Measurements from ENCODE around the gene OTOGL. TPM values are rescaled to one million over a fixed set of nuclear protein-coding genes. Genes with fewer than 3 reads are reported as not detected.

Gene OTOGL
- total RNA-seq, 1 donor from 2014 or later = 0.51 TPM

DNA sequence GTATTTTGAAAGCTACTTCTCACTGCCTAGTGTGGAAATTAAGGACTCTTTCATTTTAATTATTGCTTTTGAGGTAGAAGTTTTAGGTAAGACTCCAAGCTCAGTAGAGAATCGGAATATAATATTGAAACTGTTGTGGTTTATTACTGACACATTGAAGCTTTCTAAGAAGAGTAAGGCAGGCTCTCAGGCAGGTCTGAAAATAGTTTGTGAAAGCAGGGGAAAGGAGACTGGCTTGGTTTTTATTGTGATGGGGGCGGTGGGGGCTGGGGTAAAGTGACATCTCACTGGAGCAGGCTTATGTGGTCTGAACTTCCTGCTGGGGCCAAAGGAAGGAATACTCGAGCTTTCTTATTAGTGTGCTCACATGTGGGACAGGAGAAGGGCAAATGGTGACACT, 79.5 kb downstream of the OTOGL start:
- intact Hi-C loops (cut with DNase I) = no loop called here

DNA sequence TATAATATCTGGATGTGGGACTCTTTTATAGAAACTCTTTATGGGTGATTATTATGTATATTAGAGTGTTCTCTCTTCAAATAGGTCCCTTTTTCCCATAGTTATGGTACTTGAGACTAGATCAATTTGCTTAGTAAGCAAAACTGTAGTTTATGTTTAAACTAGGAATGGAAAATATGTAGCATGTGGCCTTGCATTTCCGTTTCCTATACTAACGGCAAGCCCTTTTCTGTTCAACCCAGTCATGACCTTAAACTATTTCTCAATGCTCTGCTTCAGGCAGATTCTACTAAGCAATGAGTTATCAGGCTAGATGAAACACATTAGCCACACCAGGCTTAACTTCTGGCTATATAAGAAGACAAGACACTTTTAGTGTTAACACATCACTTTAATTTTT, 84.6 kb downstream of the OTOGL start:
- intact Hi-C loops (cut with DNase I) = loop anchor here (5.0 to 10.0 kb wide), 2 partner anchors 339 to 627 kb away; no protein-coding TSS in a partner anchor
- DNase-seq (ENCODE audit: low spot score) = no peak

More for the DNA sequence above, 79.5 kb downstream of the OTOGL start:
- DNase-seq (ENCODE audit: low spot score) = no peak

DNA sequence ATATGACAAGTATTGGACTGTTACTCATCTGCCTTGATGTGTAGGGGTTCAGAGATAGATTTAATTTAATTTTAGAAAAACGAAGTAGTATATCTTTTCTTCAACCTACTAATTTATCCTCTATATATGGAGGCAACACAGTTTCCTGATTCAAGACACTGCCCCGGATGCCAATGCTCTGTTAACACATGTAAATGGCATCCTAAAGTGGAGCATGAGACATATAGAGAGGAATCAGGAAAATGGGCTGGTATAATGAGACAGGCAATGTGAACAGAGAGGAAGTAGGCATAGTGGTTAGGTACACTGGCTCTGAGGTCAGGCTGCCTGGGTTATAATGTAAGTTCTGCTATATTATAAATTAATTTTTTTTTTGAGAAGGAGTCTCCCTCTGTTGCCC, 85.6 kb downstream of the OTOGL start:
- no peak for DNase-seq (ENCODE audit: low spot score)
- intact Hi-C loops (cut with DNase I) = loop anchor here (5.0 to 10.0 kb wide), 2 partner anchors 340 to 628 kb away; no protein-coding TSS in a partner anchor

DNA sequence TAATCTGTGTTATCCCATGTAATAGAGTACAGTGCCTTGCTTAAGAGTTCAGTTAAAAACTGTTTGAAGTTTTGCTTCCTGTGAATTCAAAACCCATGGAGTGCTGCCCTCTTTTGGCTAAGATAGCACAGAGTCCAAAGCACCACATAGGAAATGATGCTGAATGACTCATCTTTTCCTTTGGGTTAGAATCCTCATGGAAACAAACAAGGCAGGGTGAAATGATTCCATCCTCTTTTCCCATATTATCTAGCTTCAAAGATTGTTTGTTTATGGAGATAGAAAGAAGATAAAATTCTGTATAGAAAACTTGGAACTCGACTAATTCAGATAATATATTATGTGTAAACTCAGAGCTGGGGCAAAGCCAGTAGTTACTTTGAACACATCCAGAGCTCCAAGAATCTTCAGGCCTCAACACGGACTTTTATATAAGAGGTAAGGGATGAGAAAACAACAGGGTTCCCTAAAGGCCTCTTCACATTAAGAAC, 87.4 kb downstream of the OTOGL start:
- no peak for DNase-seq (ENCODE audit: low spot score)
- intact Hi-C loops (cut with DNase I) = loop anchor here (1.0 to 10.0 kb wide), 3 partner anchors 130 to 342 kb away; partner anchors contain the start of gene PPP1R12A

DNA sequence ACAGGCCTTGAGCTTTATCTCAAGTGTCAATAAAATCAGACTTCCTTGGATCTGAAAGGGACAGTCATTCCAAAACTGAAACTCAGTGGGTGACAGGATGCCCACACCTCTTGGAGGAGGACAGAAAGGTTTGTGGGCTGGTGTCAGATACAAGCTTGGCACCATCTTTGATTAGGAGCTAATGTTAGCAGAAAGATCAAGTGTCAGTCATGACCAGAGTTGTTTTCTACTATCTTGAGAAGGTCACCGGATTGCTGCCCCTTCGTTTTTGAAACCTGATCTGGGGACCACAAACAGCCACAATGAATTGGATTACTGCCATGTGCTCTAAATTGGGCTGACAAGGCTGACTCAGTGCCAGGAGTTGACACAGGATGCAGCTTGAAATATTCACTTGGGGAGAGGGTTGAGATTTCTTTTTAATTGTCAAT, 88.3 kb downstream of the OTOGL start:
- intact Hi-C loops (cut with DNase I) = loop anchor here (2.0 to 10.0 kb wide), 2 partner anchors 131 to 343 kb away; no protein-coding TSS in a partner anchor
- DNase-seq (ENCODE audit: low spot score) = no peak

DNA sequence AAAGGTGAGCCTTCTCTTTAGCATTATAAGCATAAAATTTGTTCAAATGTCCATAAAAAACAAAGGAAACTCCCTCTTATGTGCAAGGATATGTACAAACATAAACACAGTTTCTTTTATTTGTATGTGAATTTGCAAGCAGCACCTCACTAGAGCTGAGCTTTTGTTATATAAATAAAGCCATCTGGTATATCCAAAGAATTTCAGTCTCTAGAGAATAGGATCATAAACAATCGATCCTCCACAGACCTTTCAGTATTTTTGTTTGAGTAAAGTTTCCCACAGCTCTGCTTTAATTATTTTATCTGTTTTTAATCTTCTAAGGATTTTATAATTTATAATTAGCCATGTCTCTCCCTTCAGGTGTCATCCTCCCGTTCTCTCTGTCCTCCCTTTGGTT, 89.2 kb downstream of the OTOGL start:
- intact Hi-C loops (cut with DNase I) = loop anchor here (10.0 kb wide), 1 partner anchor 344 kb away; no protein-coding TSS in a partner anchor
- DNase-seq (ENCODE audit: low spot score) = no peak

DNA sequence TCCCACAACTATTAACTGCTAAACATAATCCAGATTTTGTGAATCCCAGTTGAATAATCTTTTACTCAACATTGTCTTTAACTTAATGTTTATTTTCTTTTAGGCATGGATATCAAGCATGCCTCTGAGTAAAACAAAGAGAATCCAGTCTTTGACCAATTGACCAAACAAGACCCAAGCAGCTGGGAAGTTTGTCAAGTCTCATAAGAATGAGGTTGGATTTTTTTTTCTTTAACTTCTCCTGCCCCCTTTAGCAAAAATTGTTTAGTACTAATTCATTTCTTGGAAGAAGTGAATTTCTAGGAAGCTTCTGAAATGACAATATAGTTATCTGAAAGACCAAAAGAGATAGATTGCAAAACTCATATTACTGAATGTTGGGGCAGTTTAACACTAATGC, 89.9 kb downstream of the OTOGL start:
- DNase-seq (ENCODE audit: low spot score) = no peak
- intact Hi-C loops (cut with DNase I) = loop anchor here (10.0 kb wide), 1 partner anchor 344 kb away; no protein-coding TSS in a partner anchor

DNA sequence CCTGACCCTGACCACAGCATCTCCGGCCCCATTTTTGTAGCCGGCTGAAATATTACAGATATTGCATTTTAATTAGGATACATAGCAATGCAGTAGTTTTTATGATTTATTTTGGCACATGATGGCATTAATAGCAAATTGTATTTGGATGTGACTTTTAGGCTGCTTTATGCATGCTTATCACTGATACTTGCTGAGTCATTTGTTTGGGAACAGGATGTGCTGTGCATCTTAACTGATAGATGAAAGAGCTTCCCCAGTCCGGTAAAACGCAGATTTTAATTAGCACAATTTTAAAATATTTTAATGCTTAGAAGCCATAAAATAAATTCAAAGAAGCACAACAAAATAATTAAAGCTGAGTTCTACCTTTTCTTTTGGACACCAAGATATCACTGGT, 90.7 kb downstream of the OTOGL start:
- no peak for DNase-seq (ENCODE audit: low spot score)
- intact Hi-C loops (cut with DNase I) = no loop called here

DNA sequence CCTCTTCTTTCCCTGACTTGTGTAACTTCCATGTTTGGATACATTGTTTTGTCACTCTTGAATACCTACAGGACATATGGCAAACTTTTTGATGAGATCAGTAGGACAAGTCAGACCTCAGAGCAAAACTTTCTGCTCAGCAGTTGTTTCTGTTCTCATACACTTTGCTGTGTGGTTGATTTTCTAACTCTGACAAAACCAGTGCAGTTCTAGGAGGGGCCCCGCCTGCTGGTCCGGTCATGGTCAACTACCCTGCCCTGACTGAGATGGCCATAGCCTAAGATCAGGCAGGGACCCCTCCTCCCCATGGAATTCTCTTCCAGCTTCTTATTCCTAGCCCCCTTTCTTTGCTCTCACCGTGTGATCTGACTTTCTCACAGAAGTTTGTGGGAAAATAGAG, 92.8 kb downstream of the OTOGL start:
- no peak for DNase-seq (ENCODE audit: low spot score)
- intact Hi-C loops (cut with DNase I) = no loop called here

DNA sequence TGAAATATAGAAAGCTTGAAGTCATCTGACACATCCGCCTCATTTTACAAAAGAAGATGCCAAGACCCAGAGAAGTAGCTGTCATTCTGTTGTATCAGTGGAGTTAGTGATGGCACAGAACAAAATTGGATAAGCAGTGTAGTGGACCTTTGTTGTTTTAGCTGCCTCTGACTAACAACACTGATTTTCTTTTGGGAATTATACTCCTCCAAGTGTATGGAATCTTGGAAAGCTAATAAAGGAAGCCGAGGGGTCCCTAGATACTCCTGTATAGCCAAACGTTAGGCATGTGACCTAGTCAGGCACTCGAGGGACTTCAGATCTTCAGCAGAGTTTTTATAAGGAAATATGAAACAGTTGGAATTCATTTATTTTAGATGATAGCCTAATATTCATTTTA, 94.5 kb downstream of the OTOGL start:
- no peak for DNase-seq (ENCODE audit: low spot score)
- intact Hi-C loops (cut with DNase I) = loop anchor here (2.0 kb wide), 1 partner anchor 77 kb away; no protein-coding TSS in a partner anchor

DNA sequence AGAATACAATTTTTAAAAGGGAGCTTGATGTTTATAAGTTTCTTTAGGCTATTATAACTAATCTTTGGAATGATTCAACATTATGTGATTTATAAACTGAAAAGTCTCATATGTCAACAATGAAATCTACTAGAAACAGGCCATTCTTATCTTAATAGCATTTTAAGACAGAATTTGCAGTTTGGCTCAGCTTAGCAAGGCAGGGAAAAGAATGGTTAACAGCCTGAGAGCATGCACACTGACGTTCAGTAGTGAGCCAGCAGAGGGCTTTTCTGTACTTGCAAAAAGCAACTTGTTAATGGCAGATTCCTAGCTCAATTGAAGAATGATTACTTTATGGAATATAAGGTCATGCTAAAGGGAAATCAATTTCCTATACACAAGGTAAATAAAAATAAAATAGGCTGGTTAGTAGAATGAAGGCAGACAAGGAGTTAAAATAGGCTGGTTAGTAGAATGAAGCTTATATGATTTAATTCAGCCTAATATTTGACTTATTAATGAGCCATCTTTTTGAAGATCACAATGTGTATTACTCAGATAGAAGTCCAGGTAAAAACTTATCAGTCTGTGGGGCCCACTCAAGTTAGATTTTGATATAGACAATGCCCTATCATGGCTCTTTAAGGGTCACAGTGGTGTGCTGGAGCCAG, 95.9 kb downstream of the OTOGL start:
- intact Hi-C loops (cut with DNase I) = loop anchor here (2.0 kb wide), 1 partner anchor 76 kb away; no protein-coding TSS in a partner anchor
- DNase-seq (ENCODE audit: low spot score) = no peak

DNA sequence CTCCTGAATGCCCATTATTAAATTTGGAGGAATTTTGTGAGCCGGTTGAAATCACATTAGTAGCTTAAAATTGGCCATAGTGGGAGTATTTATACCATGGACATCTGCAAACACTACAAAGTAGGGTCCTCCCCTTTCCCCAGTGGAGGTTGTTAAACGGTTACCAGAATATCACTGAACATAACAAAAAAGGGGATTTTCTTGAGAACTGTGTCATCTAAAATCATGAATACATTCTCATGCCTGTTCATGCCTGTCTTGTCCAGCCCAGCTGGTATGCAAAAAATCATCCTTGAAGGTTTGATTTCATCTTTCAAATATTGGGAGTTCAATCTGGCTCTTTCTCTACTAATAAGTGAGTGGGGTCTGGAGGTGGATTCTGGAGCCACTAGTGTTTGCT, 96.4 kb downstream of the OTOGL start:
- DNase-seq (ENCODE audit: low spot score) = no peak
- intact Hi-C loops (cut with DNase I) = loop anchor here (2.0 kb wide), 1 partner anchor 75 kb away; no protein-coding TSS in a partner anchor

DNA sequence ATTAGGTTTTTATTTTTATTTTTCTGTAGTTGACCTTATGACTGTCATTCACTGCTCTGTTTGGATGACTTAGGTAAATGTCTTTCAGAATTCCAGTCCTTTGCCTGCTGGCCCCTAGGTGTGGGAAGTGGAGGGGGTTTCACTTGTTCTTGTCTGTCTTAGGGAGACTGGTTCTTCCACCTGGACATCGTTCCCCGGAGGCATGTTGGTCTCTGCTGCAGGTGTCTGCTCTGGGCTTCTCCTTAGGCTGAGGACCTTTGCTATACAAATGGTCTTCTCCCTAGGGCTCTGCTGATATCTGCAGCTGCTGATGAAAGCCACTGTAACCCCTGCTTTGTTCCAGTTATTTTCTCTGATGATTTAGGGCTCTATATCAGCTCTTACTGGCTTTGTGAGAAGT, 97.1 kb downstream of the OTOGL start:
- no peak for DNase-seq (ENCODE audit: low spot score)
- intact Hi-C loops (cut with DNase I) = no loop called here

DNA sequence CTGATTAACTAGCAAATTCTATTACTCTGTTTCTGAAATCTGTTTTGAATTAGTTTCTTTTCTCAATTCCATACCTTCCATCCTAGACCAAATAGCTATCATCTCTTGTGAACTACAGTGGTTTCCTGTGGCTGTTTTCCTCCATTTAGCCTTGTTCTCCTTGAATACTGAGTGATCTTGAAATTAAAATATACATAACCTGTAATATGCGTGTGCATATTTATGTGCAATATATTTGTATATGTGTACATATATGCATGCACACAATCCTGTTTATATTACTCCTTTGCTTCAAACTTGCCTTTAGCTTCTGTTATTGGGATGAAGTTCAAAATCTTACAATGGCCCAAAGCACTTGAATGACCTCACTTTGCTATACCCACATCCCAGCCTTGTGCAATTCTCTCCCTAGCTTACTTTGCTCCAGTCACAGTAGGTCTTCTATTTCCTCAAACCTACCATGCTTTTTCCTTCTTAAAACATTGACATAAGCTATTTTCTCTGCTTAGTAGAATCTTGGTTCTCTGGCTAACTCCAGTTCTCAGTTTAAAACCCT, 99.5 kb downstream of the OTOGL start:
- intact Hi-C loops (cut with DNase I) = no loop called here
- DNase-seq (ENCODE audit: low spot score) = no peak

DNA sequence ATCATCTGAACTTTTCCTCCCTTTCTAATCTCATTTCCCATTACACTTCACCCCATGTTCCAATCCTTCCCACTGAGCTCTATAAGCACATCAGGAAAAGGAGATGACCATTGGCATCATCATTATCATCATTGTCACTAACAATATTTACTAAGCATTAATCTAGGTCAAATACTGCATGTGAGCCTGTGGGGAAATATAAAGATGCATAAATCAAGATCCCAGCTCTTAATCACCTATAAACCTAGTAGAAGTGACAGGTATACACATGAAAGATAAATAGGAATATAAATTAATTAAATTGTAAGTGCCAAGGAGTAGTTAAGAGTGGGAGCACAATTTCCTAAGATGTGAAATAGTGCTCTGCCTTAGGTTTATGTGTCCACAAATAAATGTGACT, 100.6 kb downstream of the OTOGL start:
- intact Hi-C loops (cut with DNase I) = no loop called here
- no peak for DNase-seq (ENCODE audit: low spot score)

DNA sequence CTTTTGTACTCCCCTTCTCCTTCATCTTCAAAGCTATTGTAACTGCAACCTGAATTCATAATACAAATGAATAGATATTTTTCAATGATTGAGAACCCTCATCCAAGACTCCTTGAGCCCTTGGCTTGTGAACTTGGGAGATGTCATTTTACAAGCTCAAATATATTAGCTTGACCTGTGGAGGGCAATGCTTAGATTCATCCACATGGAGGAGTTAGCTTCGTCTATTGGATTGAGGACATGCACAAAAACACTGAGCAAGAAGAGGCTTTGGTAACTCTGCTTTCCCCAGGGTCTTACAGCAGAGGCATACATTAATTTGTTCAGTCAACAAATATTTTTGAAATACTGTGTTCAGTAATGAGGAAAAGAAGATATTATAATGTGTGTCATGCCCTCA, 101.1 kb downstream of the OTOGL start:
- intact Hi-C loops (cut with DNase I) = no loop called here
- no peak for DNase-seq (ENCODE audit: low spot score)

DNA sequence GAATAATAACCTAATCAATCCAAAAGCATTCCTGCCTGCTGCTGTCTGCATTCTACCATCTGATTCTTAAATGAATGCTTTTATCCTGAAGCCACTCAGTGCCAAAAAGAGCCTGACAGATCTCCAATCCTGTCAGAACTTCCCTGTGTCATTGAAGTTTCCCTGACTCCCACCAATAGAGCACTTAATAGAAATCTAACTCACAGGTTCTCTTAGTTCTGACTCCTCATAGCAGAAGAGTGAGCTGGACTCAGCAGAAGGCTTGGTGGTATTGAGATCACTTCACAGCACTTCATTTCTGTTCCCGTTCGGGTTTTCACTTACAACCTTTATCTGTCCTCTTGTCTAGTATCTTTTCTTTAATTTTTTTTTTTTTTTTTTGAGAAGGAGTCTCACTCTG, 102.6 kb downstream of the OTOGL start:
- no peak for DNase-seq (ENCODE audit: low spot score)
- intact Hi-C loops (cut with DNase I) = no loop called here

DNA sequence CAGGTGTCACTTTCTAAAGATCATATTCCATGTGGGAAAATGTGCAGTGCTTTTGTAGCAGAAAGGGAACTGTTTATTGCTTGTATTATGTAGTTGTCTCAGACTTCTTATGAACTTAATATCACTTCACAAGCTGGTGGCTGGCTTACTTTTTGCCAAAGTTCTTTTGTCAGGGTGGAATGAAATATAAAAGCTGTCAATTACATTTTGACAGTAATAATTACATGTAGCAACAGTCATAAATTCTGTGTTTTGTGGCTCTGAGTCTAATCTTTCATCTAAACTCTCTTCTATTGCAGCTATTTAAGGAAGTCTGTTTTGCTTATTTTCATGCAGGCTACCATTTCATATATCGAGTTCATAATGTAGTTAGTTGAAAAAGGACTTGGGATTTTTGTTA, 106.6 kb downstream of the OTOGL start:
- intact Hi-C loops (cut with DNase I) = no loop called here
- DNase-seq (ENCODE audit: low spot score) = no peak

DNA sequence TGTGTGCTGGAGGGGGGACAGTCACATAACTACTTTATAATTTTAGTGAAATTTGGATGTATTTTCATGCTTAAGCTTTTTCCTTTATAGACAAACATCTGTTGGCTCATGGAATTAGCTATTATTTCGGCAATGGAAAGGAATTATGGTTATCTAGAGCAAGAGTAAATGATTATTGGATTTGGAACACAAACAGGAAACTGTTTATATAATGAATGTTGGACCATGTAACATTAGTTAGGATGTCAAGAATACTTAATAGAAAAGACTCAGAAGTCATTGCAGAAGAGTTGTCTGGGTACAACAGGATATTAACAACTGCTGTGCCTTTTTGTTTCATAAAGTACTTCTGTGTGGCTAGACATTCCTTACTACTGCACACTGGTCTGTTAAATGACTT, 108.7 kb downstream of the OTOGL start:
- no peak for DNase-seq (ENCODE audit: low spot score)
- intact Hi-C loops (cut with DNase I) = no loop called here

DNA sequence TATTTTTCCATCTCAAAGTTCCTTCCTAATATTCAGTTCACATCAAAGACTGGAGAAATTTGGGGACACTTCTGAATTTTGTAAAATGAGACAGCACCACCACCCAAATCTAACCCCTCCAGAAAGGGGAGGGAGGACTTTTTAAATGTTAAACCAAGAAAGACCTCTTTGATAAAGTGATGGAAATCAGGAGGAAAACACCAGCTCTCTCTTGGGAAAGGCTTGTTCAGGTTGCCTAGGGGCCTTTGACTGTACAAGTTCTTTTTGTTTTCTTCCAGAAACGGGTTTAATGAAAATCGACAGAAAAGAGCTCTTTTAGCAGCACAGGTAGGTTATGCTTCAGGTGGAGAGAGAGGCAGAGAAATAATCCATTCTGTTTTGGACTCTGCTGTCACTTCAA, 112.3 kb downstream of the OTOGL start:
- no peak for DNase-seq (ENCODE audit: low spot score)
- intact Hi-C loops (cut with DNase I) = no loop called here
